Measurements from ENCODE around the gene GATA2.
A peak's percentile ranks its signal among the peaks of the same experiment; 100 is the strongest.

Gene GATA2

DNA sequence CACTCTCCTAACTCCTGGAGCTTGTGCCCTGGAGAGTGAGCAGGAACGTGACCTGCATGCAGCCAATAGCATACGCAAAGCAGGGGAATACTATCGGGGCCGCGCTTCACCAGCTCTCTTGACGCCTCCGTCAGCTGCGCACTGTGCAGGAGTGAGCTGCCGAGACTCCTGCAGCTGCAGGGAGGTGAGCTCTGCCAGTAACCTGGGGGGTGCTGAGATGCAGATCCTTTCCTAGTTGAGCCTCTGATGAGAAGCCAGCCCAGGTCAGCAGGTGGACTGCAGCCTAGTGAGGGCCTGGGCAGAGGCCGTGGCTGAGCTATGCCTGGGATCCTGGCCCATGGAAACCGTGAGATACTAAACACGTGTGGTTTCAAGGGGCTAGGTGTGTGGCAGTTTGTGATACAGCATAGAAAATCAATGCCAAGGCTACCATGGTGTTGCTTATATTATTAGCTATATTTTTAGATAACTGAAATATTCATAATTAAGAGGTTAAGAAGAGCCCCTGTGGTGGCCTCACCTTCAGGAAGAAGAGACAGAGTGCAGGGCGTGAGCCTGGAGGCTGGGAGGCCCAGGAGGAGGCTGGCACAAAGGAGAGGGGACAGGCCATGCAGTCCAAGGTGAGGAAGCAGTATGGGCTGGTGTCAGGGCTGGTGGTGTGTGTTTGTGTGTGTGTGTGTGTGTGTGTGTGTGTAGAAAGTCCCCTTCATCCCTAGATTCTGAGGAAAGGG lies 20.4 kb downstream of the GATA2 start:
- no peak for DNase-seq

DNA sequence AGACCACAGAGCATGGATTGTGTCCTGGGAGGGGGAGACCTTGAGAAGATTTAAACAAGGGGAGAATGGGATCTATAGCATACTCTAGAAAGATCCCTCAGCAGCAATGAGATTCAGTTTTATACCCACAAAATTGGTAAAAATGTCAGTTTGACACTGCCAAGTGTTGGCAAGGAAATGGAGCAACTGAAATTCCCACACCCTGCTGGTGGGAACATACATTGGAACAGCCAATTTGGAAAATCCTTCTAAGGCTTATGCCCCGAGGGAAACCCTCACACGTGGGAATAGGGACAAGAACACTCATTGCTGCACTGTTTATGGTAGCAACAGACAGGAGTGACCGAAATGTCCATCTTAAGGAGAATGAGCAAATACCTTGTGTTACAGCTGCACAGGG lies 21.3 kb downstream of the GATA2 start:
- DNase-seq, result no peak

DNA sequence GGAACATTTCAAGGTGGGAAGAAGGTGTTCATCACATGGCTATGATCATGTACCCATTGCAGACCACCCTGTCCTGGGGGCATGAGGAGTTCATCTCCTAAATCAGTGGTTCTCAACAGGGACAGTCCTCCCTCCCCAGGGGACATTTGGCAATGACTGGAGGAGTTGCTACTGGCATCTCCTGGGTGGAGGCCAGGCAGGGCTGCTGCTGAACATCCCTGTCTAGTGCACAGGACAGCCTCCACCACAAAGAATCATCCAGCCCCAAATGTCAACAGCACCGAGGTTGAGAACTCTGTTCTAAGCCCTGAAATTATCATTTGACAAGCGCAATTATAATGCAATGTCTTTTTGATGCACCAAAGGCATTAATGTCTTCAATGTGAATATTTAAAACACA lies 21.9 kb downstream of the GATA2 start:
- no peak for DNase-seq

DNA sequence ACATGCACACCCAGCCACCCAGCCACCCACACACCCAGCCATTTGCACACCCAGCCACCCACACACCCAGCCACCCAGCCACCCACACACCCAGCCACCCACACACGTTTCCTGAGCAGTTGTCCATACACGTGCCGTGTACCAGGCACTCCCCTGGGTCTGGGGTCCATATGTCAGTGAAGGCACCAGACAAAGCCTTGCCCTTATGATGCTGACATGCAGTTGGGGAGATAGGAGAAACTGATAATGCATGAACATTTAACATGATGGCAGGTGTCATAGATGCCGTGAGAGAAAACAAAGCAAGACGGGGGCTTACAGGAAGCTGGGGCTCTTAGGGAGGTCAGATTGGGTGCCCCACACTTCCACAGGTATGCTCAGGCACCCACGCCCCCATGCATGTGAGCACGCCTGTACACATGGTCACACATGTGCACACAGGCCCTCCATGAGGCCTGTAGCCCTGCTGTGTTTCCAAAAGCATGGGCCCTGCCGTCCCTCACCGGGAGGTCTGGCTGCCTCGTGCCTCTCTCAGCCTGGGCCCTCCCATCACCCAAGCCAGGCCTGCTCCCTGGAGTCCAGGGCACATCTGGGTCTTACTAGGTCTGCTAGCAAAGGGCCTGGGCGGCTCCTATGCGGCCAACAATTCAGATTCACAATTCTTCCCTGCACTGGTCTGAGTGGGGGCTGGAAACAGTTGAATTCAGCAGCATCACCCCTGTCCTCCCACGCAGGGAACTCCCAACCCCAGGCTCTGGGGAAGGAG lies 22.7 kb downstream of the GATA2 start:
- no peak for DNase-seq

DNA sequence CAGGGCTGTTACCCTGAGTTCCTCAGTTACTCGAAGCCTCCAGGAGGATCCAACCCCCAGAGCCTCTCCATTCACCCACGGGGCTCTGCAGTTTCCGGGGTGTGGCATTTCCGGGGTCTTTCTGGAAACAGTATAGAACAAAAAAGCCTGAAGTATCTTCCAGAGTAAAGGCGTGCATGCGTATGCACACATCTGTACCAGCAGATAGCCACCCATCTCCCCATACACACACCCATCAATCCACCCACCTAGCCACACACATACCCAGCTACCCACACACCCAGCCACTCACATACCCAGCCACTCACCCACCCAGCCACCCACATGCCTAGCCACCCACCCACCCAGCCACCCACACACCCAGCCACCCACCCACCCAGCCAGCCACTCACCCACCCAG lies 23.4 kb downstream of the GATA2 start:
- no peak for DNase-seq

DNA sequence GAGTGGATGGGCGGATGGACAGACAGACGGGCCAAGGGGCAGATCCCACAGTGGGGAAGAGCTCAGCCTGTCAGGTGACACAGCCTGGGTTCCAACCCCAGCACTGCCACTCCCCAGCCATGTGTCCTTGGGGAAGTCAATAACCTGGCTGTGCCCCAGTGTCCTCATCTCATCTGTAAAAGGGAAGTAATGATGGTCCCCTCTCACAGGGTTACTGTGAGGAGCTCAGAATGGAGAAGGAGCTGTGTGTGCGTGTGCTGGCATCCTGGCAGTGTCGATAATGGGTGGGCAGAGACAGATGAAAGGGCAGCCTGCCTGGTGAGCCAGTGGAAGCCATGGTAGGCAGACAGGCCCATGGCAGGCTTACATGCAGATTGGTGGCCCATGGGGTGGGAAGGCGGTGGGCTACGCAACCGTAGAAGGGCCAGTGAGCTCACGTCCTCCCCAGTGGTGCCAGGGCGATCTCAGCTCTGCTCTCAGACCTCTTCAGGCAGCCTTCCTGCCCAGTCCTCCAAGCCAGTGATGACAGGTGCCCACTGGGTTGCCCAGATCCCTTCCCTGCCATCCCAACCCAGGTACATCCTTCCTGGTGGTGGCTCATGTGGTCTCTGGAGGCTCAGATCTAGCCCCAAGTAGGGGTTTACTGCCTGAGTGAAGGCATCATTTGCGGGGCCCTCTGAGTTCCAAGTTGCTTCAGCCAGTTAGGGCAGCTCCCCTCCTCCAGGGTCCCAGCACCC lies 24.0 kb downstream of the GATA2 start:
- DNase-seq, result no peak

DNA sequence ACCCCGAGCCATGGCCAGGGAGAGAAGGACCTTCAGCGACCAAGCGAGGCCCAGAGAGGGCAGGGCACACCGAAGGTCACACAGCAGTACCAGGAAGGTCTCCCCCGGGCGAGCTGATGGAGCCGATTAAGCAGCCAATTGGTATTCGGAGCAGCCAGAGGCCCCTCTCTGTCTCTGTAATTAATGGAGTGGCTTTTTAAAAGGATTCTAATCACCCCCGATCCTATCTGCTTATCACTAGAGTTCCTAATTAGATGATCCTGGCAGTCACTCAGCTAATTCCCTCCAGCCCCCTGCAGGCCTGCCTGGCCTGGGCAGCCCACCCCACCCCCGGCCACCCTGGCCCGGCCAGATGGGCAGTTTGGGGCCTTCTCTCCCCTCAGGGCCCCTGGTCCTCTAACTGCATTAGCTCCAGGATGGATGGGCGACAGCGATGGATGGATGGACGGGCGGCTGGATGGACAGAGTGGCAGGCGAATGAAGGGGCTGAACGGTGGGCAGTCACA lies 24.7 kb downstream of the GATA2 start:
- DNase-seq, result no peak

DNA sequence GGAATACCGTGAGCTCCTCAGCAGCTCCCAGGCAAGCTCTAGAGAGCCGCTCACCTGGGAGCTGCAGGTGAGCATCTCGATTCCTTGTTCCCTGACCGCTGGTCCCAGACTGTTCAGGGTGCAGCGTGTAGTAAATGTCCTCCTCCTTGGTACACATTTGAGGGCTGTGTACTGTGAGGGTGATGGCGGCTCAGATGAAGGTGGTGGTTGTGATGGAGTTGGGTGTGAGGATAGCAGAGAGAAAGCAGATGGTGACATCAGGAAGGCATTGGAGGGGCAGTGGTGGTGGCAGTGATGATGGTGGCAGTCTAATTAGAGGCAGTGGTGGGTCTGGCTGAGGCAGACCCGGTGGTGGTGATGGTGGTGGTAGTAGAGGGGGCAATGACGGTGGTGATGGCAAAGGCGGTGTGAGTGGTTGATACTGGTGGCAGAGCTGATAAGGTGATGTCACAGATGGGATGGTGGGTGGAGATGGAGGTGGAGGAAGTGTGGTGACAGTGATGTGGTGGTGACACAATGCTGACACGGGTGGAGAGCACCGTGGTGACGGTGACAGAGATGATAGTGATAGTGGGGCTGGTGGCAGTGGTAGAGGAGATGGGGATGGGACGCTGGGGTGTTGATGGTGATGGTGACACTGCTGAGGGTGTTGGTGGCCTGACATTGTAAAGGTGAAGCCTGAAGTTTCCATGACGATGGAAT lies 26.0 kb downstream of the GATA2 start, which contains the start of gene DNAJB8:
Gene DNAJB8 (minus strand): TSS at position 51 of the 702 bp plus-strand sequence. CDS start 3,645 bp downstream, outside the sequence.
- DNase-seq, result peak in 2 of 5 experiments; percentile 31 to 67

DNA sequence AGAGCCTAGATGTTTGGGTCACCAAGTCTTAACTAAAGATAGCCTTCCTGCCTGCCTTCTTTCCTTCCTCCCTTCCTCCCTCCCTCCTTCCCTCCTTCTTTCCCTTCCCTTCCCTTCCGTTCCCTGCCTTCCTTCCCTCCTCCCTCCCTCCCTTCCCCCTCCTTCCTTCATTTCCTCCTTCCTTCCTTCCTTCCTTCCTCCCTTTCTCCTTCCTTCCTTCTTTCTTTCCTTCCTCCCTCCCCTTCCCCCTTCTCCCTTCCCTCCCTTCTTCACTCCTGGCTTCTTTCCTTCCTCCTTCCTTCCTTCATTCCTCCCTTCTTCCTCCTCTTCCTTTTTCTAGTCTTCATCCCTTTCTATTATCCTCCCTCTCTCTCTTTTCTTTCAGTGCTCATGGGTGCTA lies 28.3 kb downstream of the GATA2 start:
- DNase-seq, result no peak

DNA sequence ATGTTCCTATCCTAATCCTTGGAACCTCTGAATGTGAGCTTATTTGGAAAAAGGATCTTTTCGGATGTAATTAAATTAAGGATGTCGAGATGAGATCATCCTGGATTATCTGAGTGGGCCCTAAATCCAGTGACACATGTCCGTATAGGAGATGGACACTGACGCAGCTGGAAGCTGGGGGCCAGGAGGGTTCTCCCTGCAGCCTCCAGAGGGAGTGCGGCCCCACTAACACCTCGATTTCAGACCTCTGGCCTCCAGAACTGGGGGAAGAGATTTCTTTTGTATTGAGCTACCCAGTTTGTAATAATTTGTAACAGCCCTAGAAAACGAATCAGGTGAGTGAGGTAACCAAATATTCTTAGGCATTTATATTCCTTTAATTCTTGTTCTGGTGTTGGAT lies 28.8 kb downstream of the GATA2 start:
- no peak for DNase-seq

DNA sequence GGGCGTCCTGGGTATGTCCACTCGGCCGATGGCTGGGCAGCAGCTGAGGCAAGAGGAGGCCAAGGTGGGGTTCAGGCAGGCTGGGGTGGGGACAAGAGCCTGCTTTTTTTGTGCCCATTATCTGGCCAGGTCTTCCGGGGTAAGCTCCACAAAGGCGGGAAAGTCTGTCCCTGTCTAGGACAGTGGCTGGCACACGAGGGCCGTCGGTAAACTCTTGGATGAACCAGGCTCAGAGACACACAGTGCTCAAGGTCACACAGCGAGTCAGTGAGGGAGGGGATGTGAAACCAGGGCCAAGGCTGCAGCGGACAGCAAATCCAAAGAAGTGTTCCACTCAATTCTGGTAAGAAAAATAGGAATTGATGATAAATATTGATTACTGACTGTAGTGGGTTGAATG lies 29.2 kb downstream of the GATA2 start:
- DNase-seq, result no peak

DNA sequence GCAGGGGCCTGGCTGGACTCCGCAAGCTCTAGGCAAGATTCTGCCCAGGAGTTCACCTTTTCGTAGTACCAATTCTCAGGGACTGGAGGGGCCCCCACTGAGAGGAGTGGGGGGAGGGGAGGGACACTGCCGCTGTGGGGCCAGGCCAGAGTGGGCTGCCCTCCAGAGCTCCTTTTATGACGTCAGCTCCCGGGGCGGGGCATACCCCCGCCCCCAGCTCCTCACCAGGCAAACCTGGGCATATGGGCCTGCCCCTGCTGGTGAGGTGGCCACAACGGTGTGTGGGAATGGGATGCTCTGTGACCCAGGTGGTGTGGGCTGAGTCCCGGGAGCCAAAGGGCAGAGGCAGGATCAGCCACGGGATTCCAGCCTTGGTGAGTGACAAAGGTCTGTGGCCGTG lies 29.6 kb downstream of the GATA2 start:
- no peak for DNase-seq

DNA sequence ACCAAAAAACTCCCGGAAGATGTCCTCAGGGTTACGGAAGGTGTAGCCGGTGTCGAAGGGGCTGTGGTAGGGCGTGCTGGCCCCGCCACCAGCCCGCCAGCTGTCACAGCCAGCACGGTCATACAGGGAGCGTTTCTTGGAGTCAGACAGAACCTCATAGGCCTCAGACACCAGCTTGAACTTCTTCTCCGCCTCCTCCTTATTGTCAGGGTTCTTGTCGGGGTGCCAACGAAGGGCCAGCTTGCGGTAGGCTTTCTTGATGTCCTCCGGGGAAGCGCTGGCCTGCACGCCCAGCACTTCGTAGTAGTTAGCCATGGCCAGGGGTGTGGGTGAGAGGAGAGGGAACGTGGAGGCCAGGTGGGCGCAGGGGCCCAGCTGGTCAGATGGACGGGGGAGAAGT lies 30.1 kb downstream of the GATA2 start:
- DNase-seq, result no peak

DNA sequence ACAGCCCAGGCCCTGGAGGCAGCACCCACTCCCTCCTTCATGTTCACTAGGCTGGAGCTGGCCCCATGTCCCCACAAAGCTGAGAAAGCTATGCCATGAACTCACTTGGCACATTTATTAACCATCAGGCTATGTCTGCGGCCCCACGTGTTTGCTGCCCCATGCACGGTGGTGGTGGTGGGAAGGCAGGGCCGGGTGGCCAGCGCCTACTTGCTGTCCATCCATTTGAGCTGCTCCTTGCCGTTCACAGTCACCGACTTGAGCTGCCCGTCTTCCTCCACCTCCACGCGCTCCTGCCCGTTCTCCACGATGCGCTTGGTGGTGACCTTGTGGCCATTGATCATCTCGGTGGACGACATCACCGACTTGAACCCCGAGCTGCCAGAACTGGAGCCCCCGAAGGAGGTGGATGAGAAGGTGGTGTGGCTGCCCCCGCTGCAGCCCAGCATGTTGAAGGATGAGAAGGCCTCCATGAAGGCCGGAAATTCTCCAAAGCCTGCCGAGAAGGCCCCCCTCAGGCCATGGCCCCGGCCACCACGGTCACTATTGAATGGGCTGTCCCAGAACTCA lies 30.6 kb downstream of the GATA2 start:
- DNase-seq, result no peak

DNA sequence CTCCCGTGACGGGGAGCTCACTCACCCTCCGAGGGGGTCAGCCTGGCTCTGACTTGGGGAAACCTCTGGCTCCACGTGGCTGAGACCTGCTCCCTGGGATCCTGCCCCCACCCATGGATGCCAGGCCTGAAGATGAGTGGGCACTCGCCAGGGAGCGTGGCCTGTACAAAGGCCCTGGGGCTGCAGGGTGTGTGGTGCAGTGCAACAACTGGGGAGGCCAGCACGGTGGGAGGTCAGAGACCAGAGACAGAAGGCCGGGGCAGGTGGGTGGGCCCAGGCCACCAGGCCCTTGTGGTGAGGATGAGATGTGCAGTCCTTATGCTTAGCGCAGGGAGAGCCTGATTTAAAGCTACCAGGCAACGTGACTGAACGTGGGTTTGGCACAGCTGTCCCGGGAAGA lies 31.3 kb downstream of the GATA2 start:
- no peak for DNase-seq

DNA sequence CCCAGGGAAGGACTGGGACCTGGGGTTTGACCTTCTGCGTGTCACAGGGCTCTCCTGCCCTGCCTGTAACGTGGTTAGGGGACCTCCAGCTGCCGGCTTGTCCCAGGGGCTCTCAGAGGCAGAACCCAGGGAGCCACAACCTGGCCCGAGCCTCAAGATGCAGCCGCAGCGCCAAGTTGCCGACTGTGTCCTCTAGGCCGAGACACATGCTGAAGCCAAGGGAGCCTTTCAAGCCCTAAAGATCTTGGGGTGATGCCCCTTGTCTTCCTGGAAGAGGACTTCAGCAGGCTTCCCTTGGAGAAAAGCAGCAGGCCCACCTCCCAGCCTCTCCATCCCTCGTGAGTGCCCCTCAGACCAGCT lies 33.6 kb downstream of the GATA2 start:
- DNase-seq, result no peak

DNA sequence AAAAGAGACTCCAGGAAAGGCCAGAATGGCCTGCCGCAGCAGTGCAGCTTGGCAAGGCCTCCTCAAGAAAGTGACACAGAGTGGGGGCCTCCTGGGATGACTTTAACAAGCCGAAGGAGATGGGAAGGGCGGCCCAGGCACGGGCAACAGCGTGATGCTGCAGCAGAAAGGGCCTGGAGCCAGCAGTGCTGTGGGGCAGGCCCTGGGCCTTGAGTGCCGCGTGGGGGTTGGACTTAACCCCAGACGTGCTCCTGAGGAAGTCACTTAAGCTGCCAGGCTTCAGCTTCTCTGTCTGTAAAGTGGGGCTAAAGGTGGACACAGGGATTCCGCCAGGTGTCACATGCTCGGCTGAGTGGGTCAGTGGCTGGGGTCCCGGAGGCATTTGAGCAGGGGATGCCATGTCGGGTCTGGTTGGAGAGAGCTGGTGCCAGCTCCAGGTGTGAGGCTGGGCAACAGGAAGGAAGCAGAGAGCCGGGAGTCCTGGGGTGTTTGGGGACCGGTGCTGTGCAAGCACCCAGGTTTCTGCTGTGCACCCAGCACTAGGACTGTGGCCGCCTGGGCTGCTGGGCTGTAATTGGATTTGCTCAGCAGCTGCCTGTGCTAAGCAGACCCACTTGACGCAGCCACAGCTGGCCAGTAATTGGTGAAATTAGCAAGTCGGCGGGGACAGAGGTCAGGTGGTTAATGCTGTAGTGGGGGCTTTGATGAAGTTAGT lies 34.1 kb downstream of the GATA2 start:
- no peak for DNase-seq

DNA sequence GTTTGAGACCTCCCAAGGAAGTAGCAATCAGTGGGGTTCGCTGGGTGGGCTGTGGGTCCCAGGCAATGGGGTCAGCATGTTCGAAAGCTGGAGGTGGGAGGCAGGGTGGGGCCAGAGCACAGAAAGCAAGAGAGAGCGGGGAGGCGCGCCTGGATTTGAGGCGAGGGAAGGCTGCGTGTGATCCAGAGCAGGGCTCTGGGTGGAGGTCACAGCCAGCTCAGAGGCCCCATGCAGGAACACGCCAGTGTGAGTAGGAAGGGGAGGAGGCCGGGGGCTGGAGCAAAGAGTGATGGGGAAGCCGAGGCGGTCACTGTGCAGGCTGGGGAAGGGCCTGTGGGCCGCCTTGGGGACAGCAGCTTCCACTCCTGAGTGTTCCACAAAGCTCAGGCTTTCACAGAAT lies 35.1 kb downstream of the GATA2 start:
- no peak for DNase-seq

DNA sequence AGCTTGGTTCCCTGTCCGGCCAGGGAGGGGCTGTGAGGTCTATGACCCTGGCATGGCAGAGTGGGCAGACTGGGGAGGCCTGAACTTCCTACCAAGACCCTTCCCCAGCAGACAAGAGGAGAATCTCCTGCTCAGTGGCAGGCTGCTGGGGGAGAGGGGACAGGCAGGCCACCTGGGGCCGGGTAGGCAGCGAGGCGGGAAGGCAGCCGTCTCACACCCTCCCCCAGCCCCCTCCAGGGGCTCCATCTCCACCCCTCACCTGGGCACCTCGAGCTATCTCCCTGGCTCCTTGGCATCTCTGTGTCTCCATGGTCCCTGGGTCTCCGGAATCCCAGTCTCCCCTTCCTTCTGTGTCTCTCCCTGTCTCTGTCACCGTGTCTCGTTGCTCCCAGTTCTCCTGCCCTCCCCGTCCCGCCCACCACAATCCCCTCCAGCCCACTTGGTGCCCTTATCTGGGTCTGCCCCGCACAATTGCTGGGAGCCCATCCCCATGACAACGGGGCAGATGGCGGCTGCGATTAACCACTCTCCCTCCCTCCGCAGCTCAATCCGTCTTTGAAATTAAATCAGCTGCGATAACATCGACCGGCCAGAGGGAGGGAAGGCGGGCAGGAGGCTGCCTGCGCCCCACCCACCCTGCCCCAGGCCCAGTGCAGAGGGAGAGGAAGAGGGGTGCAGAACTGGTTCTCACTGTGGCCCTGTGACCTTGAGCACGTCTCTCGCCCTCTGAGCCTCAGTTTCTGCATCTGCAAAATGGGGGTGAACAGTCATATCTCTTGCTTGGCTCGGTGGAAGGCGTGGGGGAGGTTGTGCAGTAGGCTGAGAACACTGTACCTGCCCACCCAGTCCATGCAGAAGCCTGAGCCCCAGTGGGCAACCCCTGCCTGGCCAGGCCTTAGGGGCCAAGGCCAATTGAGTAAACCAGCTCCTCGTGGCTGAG lies 36.0 kb downstream of the GATA2 start:
- no peak for DNase-seq
